Measurements from ENCODE around the gene ZNF22.

ZNF22 gene

DNA sequence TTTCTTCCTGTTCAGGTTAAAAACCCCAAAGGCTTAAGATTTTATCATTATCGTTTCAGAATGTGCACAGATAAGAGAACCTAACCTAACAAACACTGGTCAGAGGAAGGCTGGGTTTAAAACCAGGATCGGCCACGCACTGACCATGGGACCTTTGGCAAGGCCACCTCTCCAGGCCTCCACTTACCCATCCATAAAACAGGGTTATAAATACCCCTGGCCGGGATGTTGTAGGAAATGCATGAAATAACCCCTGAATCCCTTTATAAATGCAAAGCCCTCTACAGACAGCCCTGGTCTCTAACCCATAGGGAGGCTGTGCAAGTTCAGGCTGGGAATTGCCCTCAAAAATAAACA is 22.5 kb upstream of the ZNF22 start:
- DNase-seq, result no peak

DNA sequence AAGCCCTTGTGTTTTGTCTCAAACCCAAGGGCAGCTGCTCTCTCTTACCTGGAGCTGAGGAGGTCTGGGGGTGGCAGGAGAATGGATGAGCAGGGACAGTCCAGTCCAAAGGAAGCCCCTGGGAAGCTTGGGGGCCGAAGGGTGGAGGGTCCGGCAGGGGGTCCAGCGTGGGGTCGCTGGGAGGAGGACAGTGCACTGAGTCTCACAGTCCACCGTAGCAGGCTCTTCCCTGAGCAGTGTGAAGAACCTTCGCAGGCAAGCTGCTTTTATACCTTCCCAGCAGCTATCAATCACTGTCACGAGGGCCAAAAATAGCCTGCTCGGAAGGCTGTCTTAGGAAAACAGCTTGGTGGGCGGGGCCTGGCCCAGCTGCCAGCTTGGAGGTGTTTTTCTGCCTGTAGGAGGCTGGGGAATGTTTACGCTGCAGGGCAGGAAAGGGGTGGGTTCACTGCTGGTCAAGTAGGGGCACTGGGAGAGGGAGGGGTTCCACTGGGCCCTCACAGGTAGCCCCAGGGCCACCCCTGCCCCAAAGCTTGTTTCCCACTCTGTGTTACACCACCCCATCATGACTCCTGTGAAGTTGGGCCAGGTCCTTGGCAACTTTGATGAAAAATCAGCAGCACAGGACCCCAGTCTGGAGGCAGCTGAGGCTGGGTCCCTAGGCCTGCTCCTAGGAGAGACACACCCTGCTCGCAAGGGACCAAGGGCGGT is 22.0 kb upstream of the ZNF22 start, which contains the start of gene DEPP1:
TSS of gene DEPP1 (minus strand) at position 240 of the 711 bp plus-strand sequence. CDS start 779 bp downstream, outside the sequence.
- DNase-seq, result no peak

DNA sequence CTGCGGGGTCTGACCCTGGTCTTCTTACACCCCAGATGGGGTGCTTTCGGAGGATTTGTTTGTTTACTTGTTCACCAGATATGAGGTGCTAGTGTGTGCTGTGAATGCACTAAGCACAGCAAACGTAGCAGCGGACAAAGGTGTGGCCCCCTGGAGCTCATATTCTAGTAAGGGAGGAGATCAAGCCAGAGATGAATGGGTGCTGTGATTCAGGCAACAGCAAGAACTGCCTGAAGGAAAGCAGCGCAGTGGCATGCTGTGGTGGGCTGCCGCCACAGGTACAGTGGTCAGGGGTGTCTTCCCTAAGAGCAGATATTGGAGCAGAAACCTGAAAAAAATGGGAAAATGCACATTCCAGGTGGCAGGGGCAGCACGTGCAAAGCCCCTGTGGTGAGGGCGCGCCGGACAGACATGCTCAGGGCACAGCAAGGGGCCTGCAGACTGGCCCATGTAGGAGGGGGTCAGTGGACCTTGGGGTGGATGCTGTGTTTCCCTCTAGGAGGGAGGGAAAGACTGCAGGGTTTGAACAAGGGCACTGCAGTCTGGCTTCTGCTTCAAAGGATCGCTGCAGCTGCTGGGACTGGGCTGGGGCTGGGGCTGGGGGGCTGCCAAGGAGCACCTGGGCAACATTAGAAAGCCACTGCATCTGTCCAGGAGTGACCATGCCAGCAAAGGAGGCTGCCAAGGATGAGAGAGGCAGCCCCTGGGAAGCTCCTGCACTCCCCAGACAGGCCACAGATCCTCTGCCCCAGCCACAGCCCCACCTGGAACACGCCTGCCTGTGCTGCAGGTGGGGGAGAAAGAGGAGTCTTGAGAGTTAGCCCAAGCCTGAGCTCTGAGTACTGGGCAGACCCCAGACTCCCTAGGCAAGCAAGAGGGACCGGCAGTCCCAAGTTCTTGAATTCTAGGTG is 21.2 kb upstream of the ZNF22 start:
- DNase-seq, result no peak

- no peak for DNase-seq
These were observed 20.2 kb upstream of the ZNF22 start for GRCh38 chr10:44980309-44981171.

- DNase-seq, result no peak
These were observed 19.3 kb upstream of the ZNF22 start for GRCh38 chr10:44981172-44982113.

- no peak for DNase-seq
These were observed 18.6 kb upstream of the ZNF22 start for GRCh38 chr10:44982114-44982460.

- DNase-seq, result no peak
These were observed 18.2 kb upstream of the ZNF22 start for GRCh38 chr10:44982496-44982895.

DNA sequence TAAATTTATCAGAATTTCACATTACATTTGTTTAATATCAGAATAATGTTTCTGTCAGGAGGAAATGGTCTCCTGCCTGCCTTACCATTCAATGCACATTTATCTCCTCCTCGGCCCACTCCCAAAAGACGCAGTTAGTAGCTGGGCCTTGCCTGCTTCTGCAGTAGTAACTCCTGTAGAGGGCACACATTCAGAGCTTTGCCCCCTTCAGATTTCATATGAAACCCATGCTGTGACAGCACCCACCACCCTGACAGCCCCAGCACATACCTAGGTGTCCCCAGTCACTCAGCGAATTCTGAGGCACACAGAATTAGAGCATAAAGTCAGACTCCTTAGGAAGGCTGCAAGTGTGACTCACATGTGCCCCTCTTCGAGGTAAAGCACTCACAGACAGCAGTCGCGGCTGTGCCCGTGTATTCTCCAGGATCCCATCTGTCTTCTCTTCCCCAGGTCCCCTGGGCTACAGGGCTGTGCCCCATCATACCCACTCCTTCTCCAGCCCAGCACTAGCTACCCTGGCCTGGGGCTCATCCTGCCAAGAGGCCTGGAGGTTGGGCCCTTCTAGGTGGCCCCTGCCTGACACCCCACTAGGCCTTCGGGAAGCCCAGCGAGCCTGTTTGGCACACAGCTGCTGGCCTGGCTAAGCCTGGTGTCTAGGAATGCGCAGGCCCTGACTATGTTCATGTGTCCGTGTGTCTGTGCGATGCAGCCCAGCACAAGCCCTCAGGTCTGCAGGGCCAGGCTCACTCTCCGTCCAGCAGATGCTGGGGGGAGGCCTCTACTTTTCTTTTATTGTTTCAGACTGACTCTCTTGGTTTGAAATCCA is 17.4 kb upstream of the ZNF22 start:
- no peak for DNase-seq

GRCh38 chr10:44983895-44984278 is 16.8 kb upstream of the ZNF22 start:
- no peak for DNase-seq

DNA sequence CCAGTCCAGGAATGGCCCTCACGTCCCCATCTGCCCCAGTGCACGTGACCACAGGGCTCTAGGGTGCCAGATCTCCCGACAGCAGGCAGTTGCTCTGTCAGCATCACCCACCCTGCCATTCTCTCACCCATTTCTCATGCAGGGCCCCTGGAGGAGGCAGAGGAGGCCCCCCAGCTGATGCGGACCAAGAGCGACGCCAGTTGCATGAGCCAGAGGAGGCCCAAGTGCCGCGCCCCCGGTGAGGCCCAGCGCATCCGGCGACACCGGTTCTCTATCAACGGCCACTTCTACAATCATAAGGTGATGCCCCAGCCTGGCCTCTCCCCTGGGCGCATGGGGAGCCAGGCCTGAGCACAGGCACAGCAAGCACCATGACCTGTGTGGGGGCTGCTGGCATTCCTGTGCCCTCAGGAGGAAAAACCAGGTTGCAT is 16.0 kb upstream of the ZNF22 start:
- DNase-seq, result no peak

- no peak for DNase-seq
These were observed 15.5 kb upstream of the ZNF22 start for GRCh38 chr10:44985175-44985681.

DNA sequence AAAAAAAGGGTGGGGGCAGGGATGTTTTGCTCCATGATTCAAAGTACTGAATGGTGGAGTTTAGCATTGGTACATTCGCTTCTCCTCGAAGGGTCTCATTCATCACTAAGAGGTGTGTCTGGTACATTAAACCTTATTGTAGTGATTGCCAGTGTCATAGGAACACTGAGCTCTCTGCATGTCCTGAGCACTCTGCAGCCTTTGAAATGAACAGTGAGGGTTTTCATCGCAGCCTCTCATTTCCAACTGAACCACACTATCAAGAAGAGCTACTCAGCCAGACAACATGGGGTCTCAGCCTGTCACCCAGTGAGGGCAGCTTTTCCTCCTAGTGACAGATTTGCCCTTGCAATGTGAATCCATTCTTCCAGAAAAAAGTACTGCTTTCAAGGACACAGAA is 14.5 kb upstream of the ZNF22 start:
- DNase-seq, result no peak

DNA sequence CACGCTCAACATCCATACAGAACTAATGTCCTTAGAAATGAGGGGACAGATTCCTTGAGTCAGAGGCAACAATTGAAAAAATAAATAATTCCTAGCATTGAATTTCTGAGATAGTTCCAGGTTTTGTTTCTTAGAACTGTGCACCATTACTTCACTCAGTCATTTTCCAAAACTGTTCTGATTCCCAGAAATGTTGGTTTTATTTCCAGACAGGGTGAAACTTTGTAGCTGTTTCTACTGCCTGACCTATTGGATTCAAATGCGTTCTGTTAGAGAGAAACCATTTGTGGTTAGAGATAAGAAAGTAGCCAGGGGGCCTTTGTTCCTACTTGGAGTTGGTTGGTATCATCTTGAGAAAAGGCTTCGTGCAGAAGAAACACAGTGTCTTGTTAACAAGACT is 14.1 kb upstream of the ZNF22 start:
- no peak for DNase-seq

- no peak for DNase-seq
These were observed 11.7 kb upstream of the ZNF22 start for GRCh38 chr10:44988957-44989585.

- no peak for DNase-seq
These were observed 11.0 kb upstream of the ZNF22 start for GRCh38 chr10:44989597-44990301.

- DNase-seq, result no peak
These were observed 10.4 kb upstream of the ZNF22 start for GRCh38 chr10:44990302-44990655.

- no peak for DNase-seq
These were observed 9.8 kb upstream of the ZNF22 start for GRCh38 chr10:44990965-44991364.

- no peak for DNase-seq
These were observed 9.2 kb upstream of the ZNF22 start for GRCh38 chr10:44991571-44991970.

- no peak for DNase-seq
These were observed 8.5 kb upstream of the ZNF22 start for GRCh38 chr10:44992070-44992731.
